HepG2 (cell line): ENCODE results near the gene PUM1. TPM values are rescaled to one million over a fixed set of nuclear protein-coding genes. Genes with fewer than 3 reads are reported as not detected.

Experiments
- ATAC-seq: fragments of 200-7000 bp; cut with Tn5 transposase; 3 replicates; pipeline ENCODE4 v1.9.1; 2020; ENCODE audit warnings: mild to moderate bottlenecking, moderate library complexity
- BruUV-seq: library from RNA; stranded (reverse); fragments of 400-500 nt; replicated peaks from 2 replicates; lab custom pipeline; 2021; lab: Mats Ljungman, UMichigan
- CTCF ChIA-PET: fragments of 300-600 bp; formaldehyde crosslinking; extraction: SDS; loops from one replicate; lab custom pipeline; 2021; ENCODE audit warnings: low total read pairs, inconsistent platforms, low intra/inter-chr PET ratio; lab: Yijun Ruan, JAX
- POLR2A ChIA-PET: fragments of 350-600 bp; sonication (Branson Sonifier 250); formaldehyde crosslinking; loops from one replicate; lab custom pipeline; 2020; ENCODE audit warnings: antibody characterized with exemption, inconsistent platforms; lab: Yijun Ruan, JAX
- DNase-seq: peaks from one replicate; pipeline ENCODE4 v3.0.0-alpha.2; 2015; ENCODE audit warnings: low spot score
- FAIRE-seq: peaks from 3 replicates; lab custom pipeline; 2011; peaks lifted over from hg19 to GRCh38; lab: Jason Lieb, UNC
- H2AFZ ChIP-seq: one replicate; pipeline ENCODE4 v1.6.1; 2011; ENCODE audit warnings: low read length, inconsistent platforms
- H3K27ac ChIP-seq: fragments of 300-600 bp; 3 replicates; pipeline ENCODE4 v1.8.0; 2011; ENCODE audit warnings: mixed run types, mild to moderate bottlenecking, mixed read lengths, low read length, inconsistent platforms; ENCODE audit not compliant: insufficient read depth; ENCODE audit errors: extremely low read length
- H3K27me3 ChIP-seq, 2 experiments: fragments of 200-600 bp in 1 of 2; 2 replicates in 1 of 2; 3 replicates in 1 of 2; pipeline versions ENCODE4 v1.6.0 to v1.8.0; 2011; ENCODE audit warnings: low read length in 2 of 2, mild to moderate bottlenecking in 2 of 2, moderate library complexity in 2 of 2, inconsistent platforms in 1 of 2; ENCODE audit not compliant: insufficient read depth in 2 of 2, control insufficient read depth in 1 of 2
- H3K36me3 ChIP-seq, 2 experiments: fragments of 200-600 bp in 1 of 2; replicated peaks in 1 of 2; 2 replicates in 1 of 2; 3 replicates in 1 of 2; pipeline versions ENCODE4 v1.5.1 to v1.8.0; 2011; ENCODE audit warnings: low read length in 2 of 2, inconsistent platforms in 1 of 2; ENCODE audit not compliant: insufficient read depth in 2 of 2, control insufficient read depth in 1 of 2
- H3K4me1 ChIP-seq: 2 replicates; pipeline ENCODE4 v1.5.1; 2012; ENCODE audit warnings: low read length, inconsistent platforms; ENCODE audit not compliant: insufficient read depth
- H3K4me2 ChIP-seq: 2 replicates; pipeline ENCODE4 v1.6.0; 2011; ENCODE audit warnings: low read depth, low read length, inconsistent platforms
- H3K4me3 ChIP-seq, 3 experiments: fragments of 200-600 bp in 1 of 3; sonication (generic), shearing (Covaris generic) in 1 of 3; replicated peaks in 1 of 3; 2 replicates each; pipeline ENCODE4 v1.5.1; 2011 to 2016; ENCODE audit warnings: low read length in 3 of 3, inconsistent platforms in 2 of 3, low read depth in 2 of 3, mild to moderate bottlenecking in 2 of 3, control low read depth in 1 of 3, mixed read lengths in 1 of 3; ENCODE audit not compliant: insufficient read depth in 1 of 3
- H3K79me2 ChIP-seq: one replicate; pipeline ENCODE4 v1.6.1; 2011; ENCODE audit warnings: low read length, inconsistent platforms; ENCODE audit not compliant: insufficient read depth
- H3K9ac ChIP-seq: 2 replicates; pipeline ENCODE4 v1.6.0; 2011; ENCODE audit warnings: mild to moderate bottlenecking, low read depth, low read length, inconsistent platforms; ENCODE audit not compliant: insufficient read depth
- H3K9me3 ChIP-seq: 2 replicates; pipeline ENCODE4 v1.5.1; 2012; ENCODE audit warnings: mild to moderate bottlenecking, low read length
- H4K20me1 ChIP-seq: 2 replicates; pipeline ENCODE4 v1.6.0; 2011; ENCODE audit warnings: inconsistent platforms, mild to moderate bottlenecking, low read length, moderate library complexity; ENCODE audit not compliant: insufficient read depth
- ARNT2 ChIP-seq: sonication (generic); formaldehyde crosslinking; IDR thresholded peaks from 2 replicates; pipeline ENCODE4 v1.8.0; 2022; ENCODE audit warnings: mild to moderate bottlenecking, low read depth, missing genetic modification reagents, moderate library complexity
- CAMTA2 ChIP-seq: sonication (generic); formaldehyde crosslinking; IDR thresholded peaks from 2 replicates; pipeline ENCODE4 v1.4.0; 2020; ENCODE audit warnings: mild to moderate bottlenecking, missing genetic modification reagents, borderline replicate concordance
- CENPT ChIP-seq: sonication (generic); formaldehyde crosslinking; IDR thresholded peaks from 2 replicates; pipeline ENCODE4 v1.8.0; 2022; ENCODE audit warnings: low read depth, mild to moderate bottlenecking, moderate library complexity, missing genetic modification reagents
- ELF4 ChIP-seq: sonication (generic); formaldehyde crosslinking; IDR thresholded peaks from 2 replicates; pipeline ENCODE4 v1.5.0; 2020; ENCODE audit warnings: missing genetic modification reagents, mild to moderate bottlenecking, moderate library complexity, borderline replicate concordance
- FLYWCH1 ChIP-seq: sonication (generic); formaldehyde crosslinking; IDR thresholded peaks from 2 replicates; pipeline ENCODE4 v1.8.1; 2023; ENCODE audit warnings: mild to moderate bottlenecking, missing genetic modification reagents
- ISX ChIP-seq: sonication (generic); formaldehyde crosslinking; conservative IDR thresholded peaks from 2 replicates; pipeline ENCODE4 v1.5.0; 2020; ENCODE audit warnings: missing genetic modification reagents
- MTA1 ChIP-seq: sonication (generic); formaldehyde crosslinking; IDR thresholded peaks from 2 replicates; pipeline ENCODE4 v1.4.0; 2020; ENCODE audit warnings: missing genetic modification reagents, mild to moderate bottlenecking, borderline replicate concordance
- NFRKB ChIP-seq: fragments of 450-650 bp; IDR thresholded peaks from 2 replicates; pipeline ENCODE4 v1.6.1; 2017
- NR2F1 ChIP-seq, 2 experiments: fragments of 450-650 bp in 1 of 2; formaldehyde crosslinking in 1 of 2; IDR thresholded peaks; 2 replicates each; pipeline versions ENCODE4 v1.5.0 to v1.6.1; 2016 to 2020; ENCODE audit warnings: mild to moderate bottlenecking in 1 of 2, missing compliant biosample characterization in 1 of 2, missing genetic modification reagents in 1 of 2, moderate library complexity in 1 of 2
- POLR2AphosphoS5 ChIP-seq: IDR thresholded peaks from 2 replicates; pipeline ENCODE4 v1.6.1; 2012; ENCODE audit warnings: low read depth, low read length
- SMC3 ChIP-seq: IDR thresholded peaks from 2 replicates; pipeline ENCODE4 v1.6.1; 2011; ENCODE audit warnings: low read length, improper control_type of control experiment
- SNAPC5 ChIP-seq: sonication (generic); formaldehyde crosslinking; IDR thresholded peaks from 2 replicates; pipeline ENCODE4 v1.8.1; 2023; ENCODE audit warnings: mild to moderate bottlenecking, missing genetic modification reagents, borderline replicate concordance
- ZNF17 ChIP-seq: sonication (generic); formaldehyde crosslinking; IDR thresholded peaks from 2 replicates; pipeline ENCODE4 v1.5.0; 2020; ENCODE audit warnings: mild to moderate bottlenecking, missing genetic modification reagents
- ZNF883 ChIP-seq: sonication (generic); formaldehyde crosslinking; IDR thresholded peaks from 2 replicates; pipeline ENCODE4 v1.5.1; 2020; ENCODE audit warnings: mild to moderate bottlenecking, missing genetic modification reagents; ENCODE audit errors: not compliant biosample characterization
- WGBS: methylation state at CpG from one replicate; pipeline ENCODE4 v1.1.6; 2017; ENCODE audit warnings: low lambda C conversion rate; 5-methylcytosine and 5-hydroxymethylcytosine counted together
- in situ Hi-C: cut with HindIII; loops from 2 replicates; pipeline ENCODE4 v1.10.0; 2017; ENCODE audit warnings: low pct_unique_long_range_greater_than_20kb; ENCODE audit not compliant: extremely low pct_ligation_motif_present
- intact Hi-C: fragments of 100-400 bp; cut with micrococcal nuclease; formaldehyde crosslinking; loops from one replicate; pipeline ENCODE4 v1.10.0; 2022; ENCODE audit not compliant: unreplicated experiment
- polyA plus RNA-seq, 8 experiments: library from polyadenylated mRNA; depleted of rRNA in 3 of 8; stranded (reverse) in 7 of 8; unstranded in 1 of 8; fragments of >200 nt; fragmentation: Illumina TruSeq in 4 of 8; extraction: Trizol in 4 of 8; gene quantifications; 2 replicates each; pipeline versions ENCODE4 v1.2.1 to v1.2.3, GENCODE V29; 2011 to 2016; ENCODE audit warnings: low read depth in 4 of 8, missing spikeins in 1 of 8, mixed read lengths in 1 of 8; ENCODE audit not compliant: insufficient read depth in 1 of 8
- total RNA-seq, 5 experiments: library from RNA; depleted of rRNA; stranded (reverse); fragments of >200 nt; fragmentation: Illumina TruSeq; extraction: Trizol; gene quantifications; 2 replicates each; pipeline ENCODE4 v1.2.3, GENCODE V29; 2016; ENCODE audit warnings: low read depth in 1 of 5

The PUM1 gene
- total and polyA plus RNA-seq, 2 of the 13 experiments (the other 11 are each of a cell fraction or from before 2014, with no cell fraction given), result 64.7 to 91.0 TPM

GRCh38 chr1:30889511-30889910, 176.0 kb downstream of the PUM1 start:
- no peak for DNase-seq
- in situ Hi-C loops, result no loop called here
- Histone ChIP-seq H3K27me3 (no peaks in the 10 kb centered on the region; a peak in 1 of 5 replicates), H4K20me1 (no peaks in the 10 kb centered on the region), H3K4me1 (peaks cover 27% of the 10 kb centered on the region), H3K79me2 (no peaks in the 10 kb centered on the region), H3K4me3 (no peak overlapping the region), H3K36me3 (no peaks in the 10 kb centered on the region), H3K9ac (no peak overlapping the region), H3K27ac (no peak overlapping the region), H2AFZ (no peak overlapping the region), H3K9me3 (no peaks in the 10 kb centered on the region), H3K4me2 (no peak overlapping the region)
- POLR2A ChIA-PET, result no interaction called here
- 83% methylated on average over 5 of the region's 5 CpGs for WGBS
- no TSS peak for BruUV-seq
- CTCF ChIA-PET, result no interaction called here
- no peak for FAIRE-seq
- intact Hi-C loops, result no loop called here
- no peak for TF ChIP-seq ZNF17 (CRISPR knock-in tag)
- no peak for TF ChIP-seq ISX (CRISPR knock-in tag)
- no peak for TF ChIP-seq ARNT2 (CRISPR knock-in tag)
- no peak for TF ChIP-seq CENPT
- no peak for TF ChIP-seq POLR2AphosphoS5
- TF ChIP-seq NR2F1 (CRISPR knock-in tag; IDR thresholded peaks at IDR 0.05), result no peak
- no peak for TF ChIP-seq ZNF883 (CRISPR knock-in tag)
- TF ChIP-seq SNAPC5 (CRISPR knock-in tag), result no peak
- no peak for TF ChIP-seq NFRKB
- no peak for TF ChIP-seq FLYWCH1 (CRISPR knock-in tag)
- TF ChIP-seq CAMTA2 (CRISPR knock-in tag), result no peak
- TF ChIP-seq MTA1 (CRISPR knock-in tag), result no peak
- no peak for TF ChIP-seq ELF4 (CRISPR knock-in tag)
- no peak for TF ChIP-seq SMC3
- ATAC-seq, result no peak
